HUES64 (cell line): ENCODE results near the gene LAMA3.

ENCODE experiments used
- H3K27ac ChIP-seq: 2 replicates; pipeline ENCODE4 v1.7.0; 2013; ENCODE audit warnings: low read depth, low read length, inconsistent platforms
- H3K27me3 ChIP-seq: 2 replicates; pipeline ENCODE4 v1.6.1; 2013; ENCODE audit warnings: mild to moderate bottlenecking, low read length; ENCODE audit not compliant: insufficient read depth
- H3K36me3 ChIP-seq: 2 replicates; pipeline ENCODE4 v1.6.1; 2013; ENCODE audit warnings: mild to moderate bottlenecking, low read length; ENCODE audit not compliant: insufficient read depth
- H3K4me1 ChIP-seq: 2 replicates; pipeline ENCODE4 v1.6.1; 2013; ENCODE audit warnings: mild to moderate bottlenecking, low read length, moderate library complexity; ENCODE audit not compliant: insufficient read depth
- H3K4me3 ChIP-seq: 2 replicates; pipeline ENCODE4 v1.5.1; 2013; ENCODE audit warnings: mild to moderate bottlenecking, low read length, moderate library complexity
- H3K9ac ChIP-seq: 2 replicates; pipeline ENCODE4 v1.6.1; 2013; ENCODE audit warnings: mild to moderate bottlenecking, low read depth, low read length
- H3K9me3 ChIP-seq: 2 replicates; pipeline ENCODE4 v1.6.1; 2013; ENCODE audit warnings: low read depth, low read length; ENCODE audit not compliant: insufficient read depth
- WGBS: fragments of 150-250, 120-280 bp; methylation state at CpG from one replicate; pipeline ENCODE4 v1.1.7; 2013; ENCODE audit warnings: missing lambda C conversion rate; 5-methylcytosine and 5-hydroxymethylcytosine counted together

The LAMA3 gene

DNA sequence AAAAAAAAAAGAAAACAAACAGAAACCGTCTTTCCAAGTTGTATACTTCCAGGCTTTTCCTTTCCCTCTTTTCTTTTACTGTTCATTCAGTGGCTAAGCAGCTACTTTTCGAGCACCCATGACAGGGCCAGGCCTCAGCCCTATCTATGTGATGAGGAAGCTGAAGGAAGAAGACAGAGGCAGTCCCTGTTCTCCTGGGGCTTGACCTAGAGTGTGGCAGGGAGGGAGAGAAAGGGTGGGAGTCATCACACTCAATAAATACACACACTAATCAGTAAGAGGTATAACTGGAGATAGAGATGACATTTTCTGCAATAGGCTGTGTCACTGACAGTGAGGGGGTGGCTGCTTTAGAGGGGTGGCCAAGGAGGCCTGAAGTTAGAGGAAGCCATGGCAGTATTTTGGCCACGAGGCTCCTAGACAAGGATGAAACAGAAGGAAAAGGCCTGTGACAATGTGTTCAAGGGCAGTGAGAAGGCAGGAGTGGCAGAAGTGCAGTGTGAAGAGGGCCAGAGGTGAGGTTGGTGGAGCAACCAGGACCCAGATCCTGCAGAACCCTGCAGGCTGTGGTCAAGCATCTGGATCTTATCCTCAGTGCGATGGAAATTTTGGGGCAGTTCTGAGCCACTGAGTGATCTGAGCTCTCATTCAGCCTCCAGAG, 193.5 kb downstream of the LAMA3 start:
- 96% methylated on average over 4 of the region's 4 CpGs for WGBS
- H3K4me3 ChIP-seq, result no peak overlapping the region
- no peaks in the 10 kb centered on the region for H3K27me3 ChIP-seq
- H3K9me3 ChIP-seq, result no peaks in the 10 kb centered on the region
- no peak overlapping the region for H3K27ac ChIP-seq
- H3K36me3 ChIP-seq, result no peaks in the 10 kb centered on the region
- H3K4me1 ChIP-seq, result peaks cover 9% of the 10 kb centered on the region; the same call in 1 of the 2 replicates
- H3K9ac ChIP-seq, result no peak overlapping the region

DNA sequence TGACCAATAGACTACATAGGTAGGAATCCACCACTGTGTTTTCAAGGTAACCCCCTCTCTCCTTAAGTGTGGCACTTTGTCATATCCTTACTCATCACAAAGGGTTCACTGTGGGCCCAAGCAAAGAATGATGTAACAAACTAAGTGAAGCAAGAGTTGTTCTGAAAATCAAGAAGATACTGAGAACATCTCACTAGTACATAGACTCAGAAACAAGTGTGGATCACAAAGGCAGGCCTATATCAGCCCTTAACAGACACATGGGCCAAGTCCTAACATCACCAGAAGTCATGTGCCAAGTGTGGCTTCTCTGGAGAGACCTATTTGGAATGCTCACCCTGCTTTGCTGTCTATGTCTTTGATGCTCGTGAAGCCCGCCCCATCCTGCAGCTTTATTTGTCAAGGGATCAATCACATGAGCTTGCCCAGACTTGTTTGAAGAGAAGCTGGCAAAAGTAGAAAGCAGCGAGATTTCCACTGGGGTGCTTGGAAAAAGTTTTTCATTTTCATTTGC, 194.1 kb downstream of the LAMA3 start:
- Histone ChIP-seq H3K9ac (no peak overlapping the region), H3K4me3 (no peak overlapping the region), H3K9me3 (no peaks in the 10 kb centered on the region), H3K27ac (no peak overlapping the region), H3K4me1 (peaks cover 9% of the 10 kb centered on the region; the same call in 1 of the 2 replicates), H3K27me3 (no peaks in the 10 kb centered on the region), H3K36me3 (no peaks in the 10 kb centered on the region)
- 92% methylated on average over 3 of the region's 3 CpGs for WGBS

DNA sequence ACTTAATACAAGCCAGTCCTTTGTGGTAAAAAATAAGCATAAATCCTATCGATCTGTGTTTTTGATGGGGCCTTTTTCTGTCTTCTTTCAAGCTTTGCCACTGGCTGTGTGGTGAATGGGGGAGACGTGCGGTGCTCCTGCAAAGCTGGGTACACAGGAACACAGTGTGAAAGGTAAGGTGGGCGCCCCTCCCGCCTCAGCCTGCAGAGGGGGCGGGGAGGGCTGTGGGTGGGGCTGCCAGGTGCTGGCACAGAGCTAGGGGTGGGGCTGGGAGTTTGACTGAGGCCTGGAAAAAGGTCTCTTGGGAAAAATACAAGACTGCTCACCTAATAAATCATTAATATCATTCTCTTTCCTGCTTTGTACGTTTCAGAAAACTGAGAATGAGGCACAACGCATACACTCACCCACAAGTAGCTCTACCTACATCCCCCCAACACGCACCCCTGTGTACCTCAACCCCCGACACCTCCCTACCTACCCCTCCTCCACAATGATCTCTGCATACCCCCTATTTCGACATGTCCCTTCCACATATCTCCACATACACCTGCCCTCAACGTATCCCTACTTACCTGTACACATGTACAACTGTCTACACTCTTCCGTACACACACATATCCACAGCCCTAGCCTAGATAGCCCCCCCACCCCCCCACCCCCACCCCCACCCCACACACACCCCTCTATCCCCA, 195.6 kb downstream of the LAMA3 start:
- 83% methylated on average over 12 of the region's 13 CpGs for WGBS
- no peaks in the 10 kb centered on the region for H3K9me3 ChIP-seq
- H3K27ac ChIP-seq, result no peak overlapping the region
- no peaks in the 10 kb centered on the region for H3K27me3 ChIP-seq
- no peak overlapping the region for H3K9ac ChIP-seq
- no peaks in the 10 kb centered on the region for H3K36me3 ChIP-seq
- peaks cover 9% of the 10 kb centered on the region; the same call in 1 of the 2 replicates for H3K4me1 ChIP-seq
- H3K4me3 ChIP-seq, result no peak overlapping the region

DNA sequence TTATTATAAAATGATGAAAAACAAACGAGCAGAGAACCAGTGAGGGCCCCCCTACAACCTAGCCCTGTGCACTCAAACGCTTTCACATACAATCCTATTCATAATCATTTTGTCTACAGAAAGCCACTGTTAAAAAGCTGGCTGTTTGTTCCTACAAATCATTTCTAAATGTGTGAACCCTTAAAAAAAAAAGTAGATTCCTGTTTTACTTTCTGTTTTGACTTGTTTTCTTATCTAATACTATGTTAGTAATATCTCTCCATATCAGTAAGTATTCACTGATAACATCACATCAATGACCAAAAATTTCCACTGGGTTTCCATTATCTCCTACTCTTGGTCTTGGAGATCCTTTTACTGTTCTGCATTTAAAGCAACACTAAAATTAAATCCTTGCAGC, 196.5 kb downstream of the LAMA3 start:
- Histone ChIP-seq H3K4me3 (no peak overlapping the region), H3K4me1 (peaks cover 9% of the 10 kb centered on the region; the same call in 1 of the 2 replicates), H3K9ac (no peak overlapping the region), H3K27me3 (no peaks in the 10 kb centered on the region), H3K36me3 (no peaks in the 10 kb centered on the region), H3K27ac (no peak overlapping the region), H3K9me3 (no peaks in the 10 kb centered on the region)
- WGBS, result 94% methylated on average over 2 of the region's 2 CpGs

DNA sequence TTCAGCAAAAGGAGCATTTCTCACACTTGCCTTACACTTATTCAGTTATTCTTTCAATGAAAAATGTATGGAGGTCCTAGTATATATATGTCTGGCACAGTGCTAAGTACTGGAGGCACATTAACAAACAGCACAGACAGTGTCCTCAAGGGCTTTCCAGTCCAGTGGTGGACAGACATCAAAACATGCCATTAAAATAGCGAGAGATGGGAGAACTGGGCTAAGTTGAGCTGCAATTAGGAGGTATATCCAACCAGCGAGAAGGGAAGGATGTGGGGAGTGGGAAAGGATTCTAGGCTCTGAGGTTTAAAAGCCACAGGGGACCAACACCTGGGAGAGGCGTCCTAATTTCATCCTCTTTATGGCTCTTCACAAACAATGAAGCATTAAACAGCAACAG, 197.8 kb downstream of the LAMA3 start:
- Histone ChIP-seq H3K27me3 (no peaks in the 10 kb centered on the region), H3K4me1 (peaks cover 9% of the 10 kb centered on the region; the same call in 1 of the 2 replicates), H3K36me3 (no peaks in the 10 kb centered on the region), H3K27ac (no peak overlapping the region), H3K4me3 (no peak overlapping the region), H3K9me3 (no peaks in the 10 kb centered on the region), H3K9ac (no peak overlapping the region)
- WGBS, result 89% methylated on average over 3 of the region's 3 CpGs

DNA sequence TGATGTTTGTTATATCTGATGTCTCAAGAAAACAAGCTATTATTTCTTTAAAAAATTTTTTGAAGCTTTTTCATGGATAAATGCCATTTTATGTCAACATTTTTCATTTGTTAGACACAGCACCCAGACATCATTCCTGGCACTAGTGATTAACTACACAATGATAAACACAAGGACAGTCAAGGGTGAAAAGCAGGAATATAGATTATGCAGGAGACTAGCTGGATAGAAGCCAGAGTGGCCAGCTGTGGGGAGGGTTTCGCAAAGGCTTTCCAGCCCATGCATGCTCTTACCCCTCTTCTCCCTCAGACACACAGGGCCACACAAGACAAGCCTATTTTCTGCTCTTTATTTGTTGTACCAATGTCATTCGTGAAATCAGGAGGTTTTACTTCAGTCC, 198.2 kb downstream of the LAMA3 start:
- Histone ChIP-seq H3K4me3 (no peak overlapping the region), H3K27me3 (no peaks in the 10 kb centered on the region), H3K9me3 (no peaks in the 10 kb centered on the region), H3K36me3 (no peaks in the 10 kb centered on the region), H3K27ac (no peak overlapping the region), H3K9ac (no peak overlapping the region), H3K4me1 (peaks cover 9% of the 10 kb centered on the region; the same call in 1 of the 2 replicates)
- WGBS, result 100% methylated on average over 2 of the region's 2 CpGs

DNA sequence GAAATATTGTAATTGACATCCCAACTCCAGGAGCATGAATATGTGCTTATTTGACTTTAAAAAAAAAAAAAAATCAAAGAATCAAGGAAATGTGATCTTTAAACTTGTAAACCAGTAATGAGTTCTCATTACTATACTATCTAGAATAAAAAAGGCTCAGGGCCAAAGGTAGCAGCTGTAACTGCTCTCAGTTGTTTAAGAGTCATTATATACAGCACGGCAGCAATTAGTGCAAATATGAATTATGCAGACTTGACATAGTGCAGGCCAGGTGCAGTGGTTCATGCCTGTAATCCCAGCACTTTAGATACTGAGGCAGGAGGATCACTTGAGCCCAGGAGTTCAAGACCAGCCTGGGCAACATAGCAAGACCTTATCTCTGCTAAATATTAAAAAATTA, 199.6 kb downstream of the LAMA3 start:
- no peak overlapping the region for H3K4me3 ChIP-seq
- 98% methylated on average over 1 of the region's 1 CpG for WGBS
- H3K9me3 ChIP-seq, result no peaks in the 10 kb centered on the region
- no peak overlapping the region for H3K9ac ChIP-seq
- no peaks in the 10 kb centered on the region for H3K36me3 ChIP-seq
- H3K27me3 ChIP-seq, result no peaks in the 10 kb centered on the region
- H3K4me1 ChIP-seq, result peaks cover 9% of the 10 kb centered on the region; the same call in 1 of the 2 replicates
- H3K27ac ChIP-seq, result no peak overlapping the region

DNA sequence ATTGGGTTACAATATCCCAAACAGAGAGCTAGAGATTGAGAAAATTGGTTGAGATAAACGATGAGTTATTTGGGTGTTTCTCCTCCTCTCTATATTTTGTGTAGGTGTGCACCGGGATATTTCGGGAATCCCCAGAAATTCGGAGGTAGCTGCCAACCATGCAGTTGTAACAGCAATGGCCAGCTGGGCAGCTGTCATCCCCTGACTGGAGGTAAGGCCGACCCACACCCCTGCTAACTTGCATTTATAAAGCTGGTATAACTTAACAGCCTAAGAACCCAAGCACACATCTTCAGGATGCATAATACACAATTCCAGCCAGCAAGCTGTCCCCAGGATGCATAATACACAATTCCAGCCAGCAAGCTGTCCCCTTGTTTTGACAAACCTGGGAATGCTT, 200.7 kb downstream of the LAMA3 start:
- H3K36me3 ChIP-seq, result no peaks in the 10 kb centered on the region
- no peak overlapping the region for H3K4me3 ChIP-seq
- no peak overlapping the region for H3K9ac ChIP-seq
- H3K9me3 ChIP-seq, result no peaks in the 10 kb centered on the region
- peaks cover 1% of the 10 kb centered on the region; the same call in 1 of the 2 replicates for H3K4me1 ChIP-seq
- no peak overlapping the region for H3K27ac ChIP-seq
- WGBS, result 97% methylated on average over 5 of the region's 5 CpGs
- H3K27me3 ChIP-seq, result no peaks in the 10 kb centered on the region

DNA sequence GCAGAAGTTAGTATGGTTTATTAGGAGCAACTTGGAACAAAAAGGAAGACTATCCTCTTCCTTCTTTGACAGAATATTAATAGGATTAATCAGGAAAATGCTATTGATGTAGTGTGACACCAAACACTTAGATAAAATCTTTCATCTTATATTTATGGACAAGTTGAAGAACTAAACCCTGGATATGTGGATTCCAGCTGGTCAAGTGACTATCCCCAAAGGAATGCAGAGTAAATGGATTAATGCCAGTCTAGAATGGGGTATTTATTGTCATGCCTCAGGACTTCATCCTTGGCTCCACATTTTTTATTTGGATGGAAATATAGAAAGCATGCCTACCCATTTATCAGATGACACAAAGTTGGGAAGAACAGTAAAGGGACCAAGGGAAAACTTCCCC, 201.3 kb downstream of the LAMA3 start:
- H3K27ac ChIP-seq, result no peak overlapping the region
- no peak overlapping the region for H3K4me3 ChIP-seq
- no peaks in the 10 kb centered on the region for H3K9me3 ChIP-seq
- H3K9ac ChIP-seq, result no peak overlapping the region
- no peaks in the 10 kb centered on the region for H3K4me1 ChIP-seq
- no peaks in the 10 kb centered on the region for H3K36me3 ChIP-seq
- no peaks in the 10 kb centered on the region for H3K27me3 ChIP-seq

DNA sequence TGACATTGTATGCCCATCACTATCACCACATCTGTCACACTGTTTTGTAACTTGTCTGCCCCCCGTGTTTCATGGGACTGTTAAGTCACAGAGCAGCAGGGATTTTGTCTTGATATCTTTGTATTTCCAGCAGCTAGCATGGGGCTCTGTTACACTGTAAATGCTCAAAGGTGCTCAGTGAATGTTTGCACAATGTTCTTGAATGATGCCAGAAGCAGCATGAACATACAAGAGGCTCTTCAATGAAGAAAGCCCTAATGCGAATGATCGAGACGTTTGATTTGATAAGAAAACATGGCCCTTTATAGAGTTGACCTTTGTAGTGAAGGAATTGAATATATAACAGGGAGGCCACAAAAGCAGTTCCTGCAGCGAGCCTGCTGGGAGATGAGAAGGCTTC, 204.4 kb downstream of the LAMA3 start:
- Histone ChIP-seq H3K27me3 (no peaks in the 10 kb centered on the region), H3K4me3 (no peak overlapping the region), H3K36me3 (no peaks in the 10 kb centered on the region), H3K27ac (no peak overlapping the region), H3K4me1 (no peaks in the 10 kb centered on the region), H3K9ac (no peak overlapping the region), H3K9me3 (no peaks in the 10 kb centered on the region)
- 89% methylated on average over 5 of the region's 5 CpGs for WGBS

DNA sequence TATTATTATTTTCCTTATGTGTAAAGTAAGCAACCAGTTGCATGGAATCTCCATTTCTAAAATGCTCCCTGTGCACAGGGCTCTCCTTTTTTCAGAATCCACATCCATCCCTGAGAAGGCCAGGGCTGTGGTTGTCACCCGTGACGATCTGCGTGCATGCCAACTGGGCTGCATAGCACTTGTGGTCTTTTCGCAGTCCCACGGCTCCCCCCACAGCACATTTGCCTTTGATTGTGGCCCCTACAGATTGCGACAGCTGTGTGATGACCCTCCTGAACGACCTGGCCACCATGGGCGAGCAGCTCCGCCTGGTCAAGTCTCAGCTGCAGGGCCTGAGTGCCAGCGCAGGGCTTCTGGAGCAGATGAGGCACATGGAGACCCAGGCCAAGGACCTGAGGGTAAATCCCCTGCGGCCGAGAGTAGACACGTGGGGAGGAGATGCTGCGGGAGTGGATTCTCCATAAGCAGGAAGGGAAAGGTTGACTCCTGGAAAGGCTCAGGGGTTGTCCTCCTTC, 205.5 kb downstream of the LAMA3 start:
- H3K36me3 ChIP-seq, result no peaks in the 10 kb centered on the region

More for the DNA sequence above, 205.5 kb downstream of the LAMA3 start:
- Histone ChIP-seq H3K9ac (no peak overlapping the region), H3K27ac (no peak overlapping the region), H3K27me3 (no peaks in the 10 kb centered on the region), H3K4me3 (no peak overlapping the region), H3K4me1 (no peaks in the 10 kb centered on the region), H3K9me3 (no peaks in the 10 kb centered on the region)
- 91% methylated on average over 14 of the region's 14 CpGs for WGBS
